BLaER1 (cell line): ENCODE results near the gene NDUFA8.

Experiments used
- H3K27ac ChIP-seq: shearing (Covaris generic); formaldehyde crosslinking; 2 replicates; pipeline ENCODE4 v1.8.1; 2022
- H3K27me3 ChIP-seq: shearing (Covaris generic); formaldehyde crosslinking; 2 replicates; pipeline ENCODE4 v1.8.1; 2022
- H3K36me3 ChIP-seq: shearing (Covaris generic); formaldehyde crosslinking; 2 replicates; pipeline ENCODE4 v1.8.1; 2022
- H3K4me1 ChIP-seq: shearing (Covaris generic); formaldehyde crosslinking; 2 replicates; pipeline ENCODE4 v1.8.1; 2022
- H3K4me2 ChIP-seq: shearing (Covaris generic); formaldehyde crosslinking; 2 replicates; pipeline ENCODE4 v1.8.1; 2022
- H3K4me3 ChIP-seq: shearing (Covaris generic); formaldehyde crosslinking; 2 replicates; pipeline ENCODE4 v1.8.1; 2022
- H3K9ac ChIP-seq: shearing (Covaris generic); formaldehyde crosslinking; 2 replicates; pipeline ENCODE4 v1.8.1; 2022
- H3K9me3 ChIP-seq: shearing (Covaris generic); formaldehyde crosslinking; 2 replicates; pipeline ENCODE4 v1.8.1; 2022
- H4K20me1 ChIP-seq: shearing (Covaris generic); formaldehyde crosslinking; 2 replicates; pipeline ENCODE4 v1.8.1; 2022
- Cebpa-rat ChIP-seq: shearing (Covaris generic); IDR thresholded peaks from 2 replicates; pipeline ENCODE4 v1.8.1; 2022

NDUFA8 gene

GRCh38 chr9:122159026-122159924 lies at the start of gene NDUFA8, which contains the start of gene MORN5:
NDUFA8 (minus strand) TSS chr9:122159779; CDS start chr9:122159677, 102 bp downstream.
MORN5 (plus strand) TSS chr9:122159908; CDS start chr9:122159973, 65 bp downstream.
- Histone ChIP-seq H3K36me3 (peaks cover 5% of the 10 kb centered on the region; the same call in 1 of the 2 replicates), H3K9me3 (peaks cover 15% of the 10 kb centered on the region; the same call in 1 of the 2 replicates), H3K4me1 (peaks cover 28% of the 10 kb centered on the region), H4K20me1 (peaks cover 36% of the 10 kb centered on the region), H3K9ac (peak within 1 kb of the TSS; percentile 88), H3K4me3 (peak within 1 kb of the TSS; percentile 85), H3K27ac (peak within 1 kb of the TSS; percentile 84), H3K27me3 (no peaks in the 10 kb centered on the region), H3K4me2 (peak within 1 kb of the TSS; percentile 85)
- no peak for TF ChIP-seq Cebpa-rat

- Histone ChIP-seq H3K9ac (no peak overlapping the region), H3K4me2 (no peak overlapping the region), H3K27me3 (peaks cover 7% of the 10 kb centered on the region; the same call in 1 of the 2 replicates), H3K36me3 (no peaks in the 10 kb centered on the region), H3K4me3 (no peak overlapping the region), H3K9me3 (no peaks in the 10 kb centered on the region), H4K20me1 (no peaks in the 10 kb centered on the region), H3K4me1 (no peaks in the 10 kb centered on the region), H3K27ac (no peak overlapping the region)
- no peak for TF ChIP-seq Cebpa-rat
These were observed 47.5 kb upstream of the NDUFA8 start for GRCh38 chr9:122207096-122207495.

- H3K36me3 ChIP-seq = no peaks in the 10 kb centered on the region
- no peaks in the 10 kb centered on the region for H3K9me3 ChIP-seq
- no peak overlapping the region for H3K27ac ChIP-seq
- H3K4me1 ChIP-seq = no peaks in the 10 kb centered on the region
- no peak overlapping the region for H3K4me3 ChIP-seq
- no peak for TF ChIP-seq Cebpa-rat
- H3K4me2 ChIP-seq = no peak overlapping the region
- H3K27me3 ChIP-seq = no peaks in the 10 kb centered on the region
- H4K20me1 ChIP-seq = no peaks in the 10 kb centered on the region
- no peak overlapping the region for H3K9ac ChIP-seq
These were observed 46.8 kb upstream of the NDUFA8 start for GRCh38 chr9:122206118-122207046.

GRCh38 chr9:122205176-122205575 lies 45.6 kb upstream of the NDUFA8 start:
- Histone ChIP-seq H3K9ac (no peak overlapping the region), H3K9me3 (no peaks in the 10 kb centered on the region)

GRCh38 chr9:122204491-122204890 lies 44.9 kb upstream of the NDUFA8 start:
- Histone ChIP-seq H3K4me1 (no peaks in the 10 kb centered on the region), H3K9ac (no peak overlapping the region), H4K20me1 (no peaks in the 10 kb centered on the region), H3K4me2 (no peak overlapping the region), H3K36me3 (no peaks in the 10 kb centered on the region), H3K27ac (no peak overlapping the region), H3K4me3 (no peak overlapping the region), H3K27me3 (no peaks in the 10 kb centered on the region), H3K9me3 (no peaks in the 10 kb centered on the region)
- no peak for TF ChIP-seq Cebpa-rat

More at GRCh38 chr9:122205176-122205575, 45.6 kb upstream of the NDUFA8 start:
- no peak overlapping the region for H3K27ac ChIP-seq
- no peaks in the 10 kb centered on the region for H4K20me1 ChIP-seq
- TF ChIP-seq Cebpa-rat = no peak
- H3K27me3 ChIP-seq = no peaks in the 10 kb centered on the region
- no peak overlapping the region for H3K4me3 ChIP-seq
- H3K36me3 ChIP-seq = no peaks in the 10 kb centered on the region
- no peak overlapping the region for H3K4me2 ChIP-seq
- H3K4me1 ChIP-seq = no peaks in the 10 kb centered on the region

GRCh38 chr9:122204055-122204454 lies 44.5 kb upstream of the NDUFA8 start:
- TF ChIP-seq Cebpa-rat = no peak
- H3K27me3 ChIP-seq = no peaks in the 10 kb centered on the region
- no peak overlapping the region for H3K9ac ChIP-seq
- H4K20me1 ChIP-seq = no peaks in the 10 kb centered on the region
- H3K4me3 ChIP-seq = no peak overlapping the region
- no peaks in the 10 kb centered on the region for H3K9me3 ChIP-seq
- no peak overlapping the region for H3K27ac ChIP-seq
- no peak overlapping the region for H3K4me2 ChIP-seq
- H3K36me3 ChIP-seq = no peaks in the 10 kb centered on the region
- no peaks in the 10 kb centered on the region for H3K4me1 ChIP-seq

- no peaks in the 10 kb centered on the region for H3K27me3 ChIP-seq
- H3K4me2 ChIP-seq = no peak overlapping the region
- TF ChIP-seq Cebpa-rat = no peak
- no peaks in the 10 kb centered on the region for H4K20me1 ChIP-seq
- H3K4me1 ChIP-seq = no peaks in the 10 kb centered on the region
- no peak overlapping the region for H3K9ac ChIP-seq
- no peaks in the 10 kb centered on the region for H3K9me3 ChIP-seq
- no peak overlapping the region for H3K27ac ChIP-seq
- no peak overlapping the region for H3K4me3 ChIP-seq
- H3K36me3 ChIP-seq = no peaks in the 10 kb centered on the region
These were observed 42.5 kb upstream of the NDUFA8 start for GRCh38 chr9:122202111-122202510.

GRCh38 chr9:122201641-122202040 lies 42.1 kb upstream of the NDUFA8 start:
- H3K4me1 ChIP-seq = no peaks in the 10 kb centered on the region
- H3K9ac ChIP-seq = no peak overlapping the region
- no peak overlapping the region for H3K4me3 ChIP-seq
- H3K27me3 ChIP-seq = no peaks in the 10 kb centered on the region
- no peak for TF ChIP-seq Cebpa-rat
- H3K36me3 ChIP-seq = no peaks in the 10 kb centered on the region
- H3K4me2 ChIP-seq = no peak overlapping the region
- no peaks in the 10 kb centered on the region for H3K9me3 ChIP-seq
- H3K27ac ChIP-seq = no peak overlapping the region
- H4K20me1 ChIP-seq = no peaks in the 10 kb centered on the region

- no peak overlapping the region for H3K4me2 ChIP-seq
- TF ChIP-seq Cebpa-rat = no peak
- H3K36me3 ChIP-seq = no peaks in the 10 kb centered on the region
- H3K27me3 ChIP-seq = no peaks in the 10 kb centered on the region
- H3K9ac ChIP-seq = no peak overlapping the region
- H3K4me1 ChIP-seq = no peaks in the 10 kb centered on the region
- H3K9me3 ChIP-seq = no peaks in the 10 kb centered on the region
- H3K27ac ChIP-seq = no peak overlapping the region
- no peaks in the 10 kb centered on the region for H4K20me1 ChIP-seq
- no peak overlapping the region for H3K4me3 ChIP-seq
These were observed 41.5 kb upstream of the NDUFA8 start for GRCh38 chr9:122200960-122201595.
